SK-N-SH (cell line): ENCODE data around the gene TRMT112. TPM values are rescaled to one million over a fixed set of nuclear protein-coding genes. Genes with fewer than 3 reads are reported as not detected.

Source experiments
- CTCF ChIA-PET: fragments of 300-600, 350-600 bp; formaldehyde crosslinking; extraction: SDS; loops from one replicate; lab custom pipeline; 2021; lab: Yijun Ruan, JAX
- POLR2A ChIA-PET: fragments of 350-600 bp; sonication (Branson Sonifier 250); formaldehyde crosslinking; extraction: SDS; loops from one replicate; lab custom pipeline; 2020; ENCODE audit warnings: antibody characterized with exemption, inconsistent platforms; lab: Yijun Ruan, JAX
- DNase-seq: peaks from one replicate; pipeline ENCODE4 v3.0.0; 2012
- H2AFZ ChIP-seq: fragments of 200-600 bp; sonication (generic); 2 replicates; pipeline ENCODE4 v1.8.1; 2016; ENCODE audit warnings: antibody characterized with exemption, mild to moderate bottlenecking, low read depth
- H3F3A ChIP-seq: fragments of 200-600 bp; sonication (generic); replicated peaks from 2 replicates; pipeline ENCODE3; 2016; ENCODE audit warnings: antibody characterized with exemption, mild to moderate bottlenecking; ENCODE audit not compliant: insufficient read depth
- H3K27ac ChIP-seq, 2 experiments: fragments of 200-500 bp in 1 of 2; fragments of 200-600 bp in 1 of 2; sonication (Bioruptor generic) in 1 of 2; sonication (generic), shearing (Covaris generic) in 1 of 2; 2 replicates each; pipeline versions ENCODE4 v1.5.1 to v1.6.1; 2014 to 2016; ENCODE audit warnings: low read depth in 2 of 2, inconsistent platforms in 1 of 2, low read length in 1 of 2, mild to moderate bottlenecking in 1 of 2, mixed read lengths in 1 of 2
- H3K27me3 ChIP-seq: fragments of 200-600 bp; sonication (generic), shearing (Covaris generic); 2 replicates; pipeline ENCODE4 v1.6.1; 2016; ENCODE audit warnings: mixed run types; ENCODE audit not compliant: insufficient read depth
- H3K36me3 ChIP-seq, 2 experiments: fragments of 200-500 bp in 1 of 2; fragments of 200-600 bp in 1 of 2; sonication (Bioruptor generic) in 1 of 2; sonication (generic) in 1 of 2; replicated peaks in 1 of 2; 2 replicates each; pipeline versions ENCODE3 to v1.5.1; 2014 to 2016; ENCODE audit warnings: low read length in 1 of 2, mild to moderate bottlenecking in 1 of 2; ENCODE audit not compliant: insufficient read depth in 2 of 2, control insufficient read depth in 1 of 2
- H3K4me1 ChIP-seq, 2 experiments: fragments of 200-500 bp in 1 of 2; fragments of 200-600 bp in 1 of 2; sonication (Bioruptor generic) in 1 of 2; sonication (generic), shearing (Covaris generic) in 1 of 2; 2 replicates each; pipeline versions ENCODE4 v1.5.1 to v1.6.1; 2014 to 2016; ENCODE audit warnings: low read depth in 1 of 2, low read length in 1 of 2, mixed run types in 1 of 2; ENCODE audit not compliant: insufficient read depth in 2 of 2, control insufficient read depth in 1 of 2
- H3K4me2 ChIP-seq: fragments of 200-600 bp; sonication (generic), shearing (Covaris generic); 2 replicates; pipeline ENCODE4 v1.6.1; 2017; ENCODE audit warnings: mixed run types
- H3K4me3 ChIP-seq, 2 experiments: fragments of 200-500 bp in 1 of 2; fragments of 200-600 bp in 1 of 2; sonication (Bioruptor generic) in 1 of 2; sonication (generic), shearing (Covaris generic) in 1 of 2; 2 replicates each; pipeline versions ENCODE4 v1.5.1 to v1.8.1; 2014 to 2016; ENCODE audit warnings: low read depth in 2 of 2, inconsistent platforms in 1 of 2, low read length in 1 of 2, mild to moderate bottlenecking in 1 of 2, mixed read lengths in 1 of 2, moderate library complexity in 1 of 2
- H3K79me2 ChIP-seq: fragments of 200-600 bp; sonication (generic); 2 replicates; pipeline ENCODE4 v1.8.1; 2017; ENCODE audit warnings: mild to moderate bottlenecking; ENCODE audit not compliant: insufficient read depth
- H3K9ac ChIP-seq: fragments of 200-600 bp; sonication (generic); 2 replicates; pipeline ENCODE4 v1.6.1; 2017; ENCODE audit warnings: mixed run types
- H3K9me2 ChIP-seq: fragments of 200-600 bp; sonication (generic); 2 replicates; pipeline ENCODE4 v1.6.1; 2017; ENCODE audit warnings: mixed run types
- H3K9me3 ChIP-seq: fragments of 200-600 bp; sonication (generic); 2 replicates; pipeline ENCODE4 v1.6.1; 2017; ENCODE audit warnings: mixed run types, mild to moderate bottlenecking, moderate library complexity
- H4K20me1 ChIP-seq: fragments of 200-600 bp; sonication (generic); 2 replicates; pipeline ENCODE4 v1.6.1; 2017; ENCODE audit warnings: mild to moderate bottlenecking, mixed run types; ENCODE audit not compliant: insufficient read depth
- ELF1 ChIP-seq: IDR thresholded peaks from 2 replicates; pipeline ENCODE4 v1.4.0; 2012
- EP300 ChIP-seq, 2 experiments: IDR thresholded peaks; 2 replicates each; pipeline versions ENCODE4 v1.4.0 to v1.6.1; 2012; ENCODE audit warnings: borderline replicate concordance in 1 of 2, low read depth in 1 of 2, low read length in 1 of 2
- EZH2phosphoT487 ChIP-seq: fragments of 200-600 bp; sonication (generic); IDR thresholded peaks from 2 replicates; pipeline ENCODE4 v1.6.1; 2017; ENCODE audit warnings: low read depth, mixed run types, mild to moderate bottlenecking, antibody characterized with exemption, moderate library complexity, borderline replicate concordance
- FOSL2 ChIP-seq: IDR thresholded peaks from 2 replicates; pipeline ENCODE4 v1.4.0; 2012; ENCODE audit warnings: low read depth, mild to moderate bottlenecking, moderate library complexity, borderline replicate concordance
- FOXM1 ChIP-seq: IDR thresholded peaks from 2 replicates; pipeline ENCODE4 v1.4.0; 2012; ENCODE audit warnings: low read depth, mild to moderate bottlenecking
- GATA2 ChIP-seq: sonication (generic); formaldehyde crosslinking; IDR thresholded peaks from 2 replicates; pipeline ENCODE4 v1.5.0; 2020; ENCODE audit warnings: mild to moderate bottlenecking, missing genetic modification reagents
- JUND ChIP-seq: IDR thresholded peaks from 2 replicates; pipeline ENCODE4 v1.4.0; 2012
- MEF2A ChIP-seq: IDR thresholded peaks from 2 replicates; pipeline ENCODE4 v1.4.0; 2012; ENCODE audit warnings: low read depth, borderline replicate concordance
- MXI1 ChIP-seq: IDR thresholded peaks from 2 replicates; pipeline ENCODE4 v1.6.1; 2012; ENCODE audit warnings: mild to moderate bottlenecking, low read depth, low read length, improper control_type of control experiment
- NFIC ChIP-seq: IDR thresholded peaks from 2 replicates; pipeline ENCODE4 v1.4.0; 2012; ENCODE audit warnings: borderline replicate concordance
- NRF1 ChIP-seq: IDR thresholded peaks from 2 replicates; pipeline ENCODE4 v1.6.1; 2012; ENCODE audit warnings: low read depth, mild to moderate bottlenecking, low read length
- POLR2AphosphoS5 ChIP-seq: IDR thresholded peaks from 2 replicates; pipeline ENCODE4 v1.6.1; 2012; ENCODE audit warnings: low read depth, low read length
- RFX5 ChIP-seq: IDR thresholded peaks from 2 replicates; pipeline ENCODE4 v1.6.1; 2012; ENCODE audit warnings: mild to moderate bottlenecking, improper control_type of control experiment, low read length
- RXRA ChIP-seq: IDR thresholded peaks from 2 replicates; pipeline ENCODE4 v1.4.0; 2012; ENCODE audit warnings: low read depth, mild to moderate bottlenecking, borderline replicate concordance
- SIN3A ChIP-seq: IDR thresholded peaks from 2 replicates; pipeline ENCODE4 v1.6.1; 2012; ENCODE audit warnings: low read depth, mild to moderate bottlenecking, low read length, moderate library complexity, borderline replicate concordance
- TAF1 ChIP-seq: IDR thresholded peaks from 2 replicates; pipeline ENCODE4 v1.6.1; 2012; ENCODE audit warnings: low read depth, mild to moderate bottlenecking, low read length, moderate library complexity, borderline replicate concordance
- YY1 ChIP-seq: IDR thresholded peaks from 2 replicates; pipeline ENCODE4 v1.4.0; 2012; ENCODE audit warnings: low read depth, mild to moderate bottlenecking
- WGBS: methylation state at CpG from one replicate; pipeline ENCODE4 v1.1.6; 2017; ENCODE audit warnings: low lambda C conversion rate; 5-methylcytosine and 5-hydroxymethylcytosine counted together
- polyA plus RNA-seq, 3 experiments: library from polyadenylated mRNA; depleted of rRNA; stranded (reverse); fragments of >200 nt; gene quantifications; 2 replicates each; pipeline ENCODE4 v1.2.3, GENCODE V29; 2012
- TF ChIP-seq, protein P1 (sequence below): IDR thresholded peaks from 2 replicates; pipeline ENCODE4 v1.4.0; 2012; ENCODE audit warnings: low read depth
- TF ChIP-seq, protein P2 (sequence below): fragments of 150-350 bp; IDR thresholded peaks from 2 replicates; pipeline ENCODE4 v1.6.1; 2017; ENCODE audit warnings: antibody characterized with exemption, low read length, low read depth, borderline replicate concordance
- TF ChIP-seq, protein P3 (sequence below): IDR thresholded peaks from 2 replicates; pipeline ENCODE4 v1.4.0; 2012; ENCODE audit warnings: low read depth, borderline replicate concordance

TRMT112 gene
- polyA plus RNA-seq, 1 of the 3 experiments (the other 2 are of a cell fraction), result 699 TPM

DNA sequence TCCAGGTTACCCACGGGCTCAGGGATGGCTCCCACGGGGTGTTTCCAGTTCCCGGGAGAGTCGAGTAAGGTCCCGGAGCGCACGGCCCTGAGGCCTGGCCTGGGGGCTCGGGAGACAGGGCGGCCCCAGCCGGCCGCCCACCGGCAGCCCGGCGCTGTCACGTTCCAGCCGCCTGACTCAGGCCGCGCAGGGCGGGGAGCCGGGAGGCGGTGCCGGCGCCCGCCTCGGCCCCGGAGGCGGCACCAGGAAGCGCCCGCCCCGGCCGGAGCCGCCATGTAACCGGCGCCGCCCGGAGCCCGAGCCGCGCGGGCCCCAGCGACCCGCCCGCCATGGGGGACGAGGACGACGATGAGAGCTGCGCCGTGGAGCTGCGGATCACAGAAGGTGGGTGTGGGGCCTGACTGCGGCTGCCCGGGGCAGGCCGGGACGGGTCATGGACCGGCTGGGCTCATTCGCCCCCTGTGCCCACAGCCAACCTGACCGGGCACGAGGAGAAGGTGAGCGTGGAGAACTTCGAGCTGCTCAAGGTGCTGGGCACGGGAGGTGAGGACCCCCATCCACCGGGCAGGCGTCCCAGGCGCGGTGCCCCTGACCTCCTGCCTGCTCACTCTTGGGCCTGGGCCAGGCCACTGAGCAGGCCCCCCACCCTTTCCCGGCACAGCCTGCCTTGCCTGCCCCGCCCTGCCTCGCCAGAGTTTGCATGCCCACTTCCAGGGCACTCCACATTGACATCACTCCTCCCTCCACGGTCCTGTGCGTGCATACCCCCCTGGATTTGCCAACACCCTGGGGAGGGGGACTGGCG lies 41.8 kb upstream of the TRMT112 start, which contains the start of gene RPS6KA4:
TSS of gene RPS6KA4 (plus strand) at position 256 of the 805 bp plus-strand sequence. CDS start at position 330, 74 bp downstream.
- Histone ChIP-seq H3K9me3 (no peaks in the 10 kb centered on the region), H3K27me3 (no peaks in the 10 kb centered on the region), H4K20me1 (0 out of 2 replicates have a peak, but pooled peaks cover 5% of the 10 kb centered on the region), H3K36me3 (peaks cover 14 to 33% of the 10 kb centered on the region in 2 experiments), H3K4me2 (peak within 1 kb of the TSS; percentile 93), H2AFZ (peak within 1 kb of the TSS; percentile 78), H3K4me1 (peaks cover 22 to 28% of the 10 kb centered on the region in 2 experiments; a peak in 3 of 4 replicates), H3K9me2 (no peaks in the 10 kb centered on the region), H3K4me3 (peak within 1 kb of the TSS; percentile 93)
- WGBS, result 1% methylated on average over 16 of the region's 70 CpGs
- POLR2A ChIA-PET, result interaction anchor here (0.6 to 1.1 kb wide), 3 partner anchors 13 to 47 kb away, joined by 3 to 5 read pairs (median 5); partner anchors contain the start of gene TRMT112
- DNase-seq, result peak; percentile 95
- 0 out of 2 replicates have a peak, but pooled peaks have one; percentile 46 for TF ChIP-seq SIN3A
- TF ChIP-seq YY1, result peak; percentile 53
- TF ChIP-seq EZH2phosphoT487, result no peak
- TF ChIP-seq TAF1, result 0 out of 2 replicates have a peak, but pooled peaks have one; percentile 18
- TF ChIP-seq, protein P1, sequence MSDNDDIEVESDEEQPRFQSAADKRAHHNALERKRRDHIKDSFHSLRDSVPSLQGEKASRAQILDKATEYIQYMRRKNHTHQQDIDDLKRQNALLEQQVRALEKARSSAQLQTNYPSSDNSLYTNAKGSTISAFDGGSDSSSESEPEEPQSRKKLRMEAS, result no peak; the same call in 1 of the 2 replicates
- TF ChIP-seq GATA2, result no peak
- TF ChIP-seq, protein P2, sequence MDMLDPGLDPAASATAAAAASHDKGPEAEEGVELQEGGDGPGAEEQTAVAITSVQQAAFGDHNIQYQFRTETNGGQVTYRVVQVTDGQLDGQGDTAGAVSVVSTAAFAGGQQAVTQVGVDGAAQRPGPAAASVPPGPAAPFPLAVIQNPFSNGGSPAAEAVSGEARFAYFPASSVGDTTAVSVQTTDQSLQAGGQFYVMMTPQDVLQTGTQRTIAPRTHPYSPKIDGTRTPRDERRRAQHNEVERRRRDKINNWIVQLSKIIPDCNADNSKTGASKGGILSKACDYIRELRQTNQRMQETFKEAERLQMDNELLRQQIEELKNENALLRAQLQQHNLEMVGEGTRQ, result no peak
- TF ChIP-seq MXI1, result peak; percentile 93
- TF ChIP-seq POLR2AphosphoS5, result peak; percentile 70
- no peak for TF ChIP-seq FOXM1
- peak; percentile 24; the same call in 1 of the 2 replicates for TF ChIP-seq NRF1
- TF ChIP-seq FOSL2, result peak; percentile 26
- TF ChIP-seq, all 33 proteins: peak for 7
- Histone ChIP-seq H3K27ac (peak within 1 kb of the TSS; percentile 76 to 82), H3K79me2 (peaks cover 31% of the 10 kb centered on the region), H3K9ac (peak within 1 kb of the TSS; percentile 88), H3F3A (peaks cover 15% of the 10 kb centered on the region)
- CTCF ChIA-PET, result interaction anchor here (0.6 to 1.7 kb wide), 10 partner anchors 13 to 490 kb away, joined by 3 to 4 read pairs (median 3); partner anchors contain the start of genes PRDX5 and TRMT112

DNA sequence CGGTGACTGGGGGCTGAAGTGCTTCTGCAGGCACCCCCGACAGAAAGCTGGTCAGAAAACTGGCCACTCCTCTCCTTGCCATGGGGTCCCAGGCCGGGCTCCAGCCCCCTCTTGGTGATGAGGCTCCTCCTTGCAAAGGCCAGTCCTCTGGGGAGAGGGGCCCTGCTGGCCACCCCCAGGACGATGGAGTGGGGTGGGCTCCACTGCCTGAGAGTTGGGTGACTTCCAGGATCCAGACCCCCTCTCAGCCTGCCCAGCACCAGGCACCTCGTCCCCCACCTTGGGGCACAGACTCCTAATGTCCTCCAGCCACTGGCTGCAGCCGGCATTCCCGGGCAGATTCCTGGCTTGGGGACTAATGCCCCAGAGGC lies 41.2 kb upstream of the TRMT112 start:
- Histone ChIP-seq H4K20me1 (0 out of 2 replicates have a peak, but pooled peaks cover 5% of the 10 kb centered on the region), H3K36me3 (peaks cover 10 to 28% of the 10 kb centered on the region in 2 experiments), H3K9me3 (no peaks in the 10 kb centered on the region), H2AFZ (peak overlapping the region; percentile 78; the same call in 1 of the 2 replicates), H3K27me3 (no peaks in the 10 kb centered on the region), H3F3A (peaks cover 15% of the 10 kb centered on the region), H3K4me3 (peak overlapping the region; percentile 93), H3K9me2 (no peaks in the 10 kb centered on the region), H3K4me2 (peak overlapping the region; percentile 93), H3K4me1 (peaks cover 22 to 28% of the 10 kb centered on the region in 2 experiments; a peak in 3 of 4 replicates), H3K27ac (peak overlapping the region; percentile 76 to 82), H3K79me2 (peaks cover 31% of the 10 kb centered on the region), H3K9ac (peak overlapping the region; percentile 88)
- POLR2A ChIA-PET, result interaction anchor here (1.0 kb wide), 1 partner anchor 14 kb away, joined by 5 read pairs; no protein-coding TSS in a partner anchor
- no CpG with 5 or more reads among the region's 7 CpGs for WGBS
- DNase-seq, result no peak
- CTCF ChIA-PET, result interaction anchor here (1.2 to 1.3 kb wide), 2 partner anchors 33 to 55 kb away, joined by 3 read pairs; no protein-coding TSS in a partner anchor
- TF ChIP-seq RXRA (no peak), RFX5 (no peak), NFIC (no peak), MEF2A (no peak), JUND (no peak), FOSL2 (no peak), SIN3A (no peak), EP300 (IDR thresholded peaks at IDR 0.05; ENCODE audit: borderline replicate concordance in 1 of 2, low read depth in 1 of 2, low read length in 1 of 2) (no peak), TAF1 (no peak), ELF1 (no peak)
- TF ChIP-seq, protein P3, sequence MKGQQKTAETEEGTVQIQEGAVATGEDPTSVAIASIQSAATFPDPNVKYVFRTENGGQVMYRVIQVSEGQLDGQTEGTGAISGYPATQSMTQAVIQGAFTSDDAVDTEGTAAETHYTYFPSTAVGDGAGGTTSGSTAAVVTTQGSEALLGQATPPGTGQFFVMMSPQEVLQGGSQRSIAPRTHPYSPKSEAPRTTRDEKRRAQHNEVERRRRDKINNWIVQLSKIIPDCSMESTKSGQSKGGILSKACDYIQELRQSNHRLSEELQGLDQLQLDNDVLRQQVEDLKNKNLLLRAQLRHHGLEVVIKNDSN, result no peak
- TF ChIP-seq, protein P1, result no peak
